Subcutaneous abdominal adipose tissue (tissue), 5 donors: Measurements from ENCODE around the gene PTPA.

Experiments used
- H3K27ac ChIP-seq: one replicate; pipeline ENCODE4 v1.7.0; 2013; ENCODE audit warnings: low read depth, mild to moderate bottlenecking, inconsistent platforms, low read length, moderate library complexity
- H3K27me3 ChIP-seq, 5 donors: one replicate each; pipeline ENCODE4 v1.7.0; 2013; ENCODE audit warnings: low read length in 5 of 5, inconsistent platforms in 1 of 5; ENCODE audit not compliant: control insufficient read depth in 5 of 5, insufficient read depth in 4 of 5
- H3K36me3 ChIP-seq, 5 donors: one replicate each; pipeline ENCODE4 v1.7.0; 2013; ENCODE audit warnings: low read length in 5 of 5; ENCODE audit not compliant: control insufficient read depth in 5 of 5, insufficient read depth in 5 of 5
- H3K4me1 ChIP-seq, 5 donors: one replicate each; pipeline ENCODE4 v1.7.0; 2013; ENCODE audit warnings: low read length in 5 of 5, mild to moderate bottlenecking in 3 of 5, moderate library complexity in 1 of 5; ENCODE audit not compliant: control insufficient read depth in 5 of 5, insufficient read depth in 5 of 5
- H3K4me3 ChIP-seq, 5 donors: one replicate each; pipeline ENCODE4 v1.7.0; 2013; ENCODE audit warnings: low read length in 5 of 5, low read depth in 1 of 5
- H3K9ac ChIP-seq, 5 donors: one replicate each; pipeline ENCODE4 v1.7.0; 2013; ENCODE audit warnings: low read length in 5 of 5, mild to moderate bottlenecking in 4 of 5, moderate library complexity in 3 of 5
- H3K9me3 ChIP-seq, 5 donors: one replicate each; pipeline ENCODE4 v1.7.0; 2013; ENCODE audit warnings: low read length in 5 of 5; ENCODE audit not compliant: control insufficient read depth in 5 of 5
- donor health status: healthy.
- donor health status: healthy.
- donor health status: healthy.
- donor health status: healthy.
- donor health status: healthy.

The PTPA gene

DNA sequence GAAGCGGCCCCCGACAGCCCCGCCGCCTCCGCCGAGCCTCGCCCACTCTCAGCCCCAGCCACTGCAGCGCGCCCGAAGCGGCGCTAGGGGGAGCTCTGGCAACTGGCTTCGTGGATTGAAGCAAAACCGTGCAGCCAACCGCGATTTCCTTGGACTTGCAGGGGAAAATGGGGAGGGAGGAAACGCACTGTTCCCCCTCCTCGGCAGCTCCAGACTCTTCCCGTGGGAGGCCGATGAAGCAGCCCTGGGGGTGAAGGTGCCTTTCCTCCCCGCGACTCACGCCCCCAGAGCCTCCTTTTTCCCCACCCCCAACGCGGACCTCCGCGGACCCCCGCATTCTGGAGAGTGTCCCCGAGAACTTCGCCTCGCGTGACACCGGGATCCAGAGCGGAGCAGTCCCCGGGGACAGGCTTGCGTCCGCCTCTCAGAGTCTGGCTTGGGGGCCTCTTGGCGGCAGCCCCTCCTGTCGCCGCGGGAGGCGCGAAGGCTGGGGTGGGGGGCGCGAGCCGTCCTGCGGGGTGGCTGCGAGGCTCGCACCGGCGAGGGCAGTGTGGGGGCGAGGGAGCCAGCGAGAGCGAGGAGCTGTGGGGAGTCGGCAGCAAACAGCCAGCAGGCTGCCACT, 63.0 kb downstream of the PTPA start:
- H3K9me3 ChIP-seq: no peaks in the 10 kb centered on the region
- H3K27me3 ChIP-seq: peaks cover 0 to 12% (median 4%) of the 10 kb centered on the region in 5 donors
- peak overlapping the region; percentile 71 to 96 (median 75) for H3K4me3 ChIP-seq
- peaks cover 0 to 60% (median 49%) of the 10 kb centered on the region in 5 donors for H3K4me1 ChIP-seq
- peak overlapping the region; percentile 90 for H3K27ac ChIP-seq
- no peaks in the 10 kb centered on the region for H3K36me3 ChIP-seq
- H3K9ac ChIP-seq: peak overlapping the region in 4 of 5 donors; percentile 75 to 87 (median 86)

DNA sequence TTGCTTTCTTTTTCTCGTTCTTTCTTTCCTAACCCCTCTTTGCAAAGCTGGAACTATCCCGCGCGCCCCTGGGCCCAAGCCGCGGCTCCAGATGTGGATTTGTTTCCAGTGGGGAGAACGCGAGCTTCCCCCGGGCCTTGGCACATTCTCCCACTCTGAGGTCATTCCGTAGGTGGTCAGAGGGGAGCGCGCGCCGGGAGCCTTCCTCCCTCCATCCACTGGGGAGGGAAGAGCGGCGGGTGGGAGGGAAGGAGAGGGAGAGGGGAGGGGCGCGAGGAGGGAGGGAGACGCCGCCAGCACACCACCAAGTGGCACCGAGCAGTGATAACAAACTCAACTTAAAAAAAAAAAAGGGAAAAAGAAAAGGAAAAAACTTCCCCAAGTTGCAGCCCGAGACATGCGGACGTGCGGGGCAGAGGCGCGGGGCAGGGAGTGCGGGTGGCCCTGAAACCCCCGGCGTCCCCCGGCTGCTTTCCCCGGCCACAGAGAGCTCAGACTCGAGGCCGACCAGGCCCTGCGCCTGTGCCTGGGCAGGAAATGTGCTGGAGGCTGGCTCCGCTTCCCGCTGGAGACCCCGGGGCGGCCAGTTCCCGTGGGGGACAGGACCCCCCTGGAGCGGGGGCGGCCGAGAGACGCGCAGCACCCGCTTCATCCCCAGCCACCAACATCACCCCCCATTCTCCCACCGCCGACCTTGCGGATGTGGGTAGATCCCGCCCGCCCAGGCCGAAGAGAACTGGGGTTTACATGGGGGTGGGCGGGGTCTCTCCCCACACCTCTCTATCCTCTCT, 63.7 kb downstream of the PTPA start:
- Histone ChIP-seq H3K27me3 (peaks cover 0 to 12% (median 4%) of the 10 kb centered on the region in 5 donors), H3K9me3 (no peaks in the 10 kb centered on the region)

DNA sequence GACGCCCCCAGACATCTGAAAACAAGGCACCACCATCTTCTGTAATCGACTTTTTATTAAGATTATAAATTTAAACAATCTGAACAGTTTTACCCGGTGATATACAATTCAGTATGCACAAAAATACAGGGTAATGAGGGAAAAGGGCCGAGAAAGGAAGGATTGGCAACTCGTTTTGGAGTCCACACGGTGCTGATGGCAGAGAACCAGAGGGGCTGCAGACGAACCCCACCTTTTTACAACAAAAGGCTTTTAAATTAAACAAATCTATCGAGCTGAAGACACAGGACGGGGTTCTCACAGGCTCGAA, 64.3 kb downstream of the PTPA start:
- peak overlapping the region; percentile 90 for H3K27ac ChIP-seq

More for the DNA sequence above, 63.7 kb downstream of the PTPA start:
- H3K27ac ChIP-seq: peak overlapping the region; percentile 90
- peaks cover 0 to 60% (median 49%) of the 10 kb centered on the region in 5 donors for H3K4me1 ChIP-seq
- no peaks in the 10 kb centered on the region for H3K36me3 ChIP-seq
- peak overlapping the region in 4 of 5 donors; percentile 75 to 87 (median 86) for H3K9ac ChIP-seq
- H3K4me3 ChIP-seq: peak overlapping the region; percentile 70 to 96 (median 82)

DNA sequence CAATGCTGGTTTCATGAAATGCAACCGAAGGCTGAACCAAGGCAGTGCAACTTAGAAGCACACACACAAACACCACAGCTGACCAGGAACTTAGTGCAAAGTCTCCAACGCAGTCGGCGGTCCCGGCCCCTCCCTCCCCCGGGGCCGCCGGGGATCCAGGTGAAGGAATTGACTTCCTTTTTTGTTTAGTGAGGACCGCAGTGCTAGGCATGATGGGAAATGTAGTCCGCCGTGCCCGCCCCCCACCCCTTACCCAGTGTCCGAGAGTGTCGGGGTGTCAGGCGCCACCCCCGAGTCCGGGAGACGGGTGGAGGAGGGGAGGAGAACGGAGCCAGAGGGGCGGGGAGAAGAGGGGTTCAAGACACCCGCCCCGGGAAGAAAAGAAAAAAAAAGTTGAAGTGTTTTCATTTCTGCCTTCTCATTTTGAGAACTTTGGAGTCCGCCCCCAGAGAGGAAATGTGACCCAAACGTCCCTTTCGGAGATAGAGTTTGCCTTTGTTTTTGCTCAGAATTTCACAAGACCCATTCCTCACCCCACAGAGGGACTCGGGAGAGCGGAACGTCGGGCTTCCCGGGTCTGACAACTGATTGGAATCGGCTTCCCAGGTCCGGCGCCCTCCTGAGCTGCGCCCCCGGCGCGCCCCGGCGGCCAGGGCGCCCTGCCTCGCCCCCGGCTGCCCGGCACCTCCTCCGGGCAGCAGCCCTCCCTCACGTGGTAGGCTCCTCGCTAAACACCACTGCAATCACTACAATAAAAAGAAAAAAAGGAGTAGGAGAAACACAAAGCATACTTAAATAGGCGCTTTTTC, 64.8 kb downstream of the PTPA start:
- peaks cover 0 to 12% (median 4%) of the 10 kb centered on the region in 5 donors for H3K27me3 ChIP-seq
- H3K4me1 ChIP-seq: peaks cover 0 to 60% (median 49%) of the 10 kb centered on the region in 5 donors
- peak overlapping the region; percentile 90 for H3K27ac ChIP-seq
- no peaks in the 10 kb centered on the region for H3K36me3 ChIP-seq
- peak overlapping the region; percentile 70 to 96 (median 82) for H3K4me3 ChIP-seq
- peak overlapping the region; percentile 48 to 75 (median 66) for H3K9ac ChIP-seq
- no peaks in the 10 kb centered on the region for H3K9me3 ChIP-seq

More for the DNA sequence above, 64.3 kb downstream of the PTPA start:
- Histone ChIP-seq H3K9me3 (no peaks in the 10 kb centered on the region), H3K27me3 (peaks cover 0 to 12% (median 4%) of the 10 kb centered on the region in 5 donors), H3K36me3 (no peaks in the 10 kb centered on the region), H3K4me3 (peak overlapping the region; percentile 70 to 96 (median 82)), H3K9ac (peak overlapping the region in 3 of 5 donors; percentile 64 to 68 (median 66)), H3K4me1 (peaks cover 0 to 60% (median 49%) of the 10 kb centered on the region in 5 donors)

DNA sequence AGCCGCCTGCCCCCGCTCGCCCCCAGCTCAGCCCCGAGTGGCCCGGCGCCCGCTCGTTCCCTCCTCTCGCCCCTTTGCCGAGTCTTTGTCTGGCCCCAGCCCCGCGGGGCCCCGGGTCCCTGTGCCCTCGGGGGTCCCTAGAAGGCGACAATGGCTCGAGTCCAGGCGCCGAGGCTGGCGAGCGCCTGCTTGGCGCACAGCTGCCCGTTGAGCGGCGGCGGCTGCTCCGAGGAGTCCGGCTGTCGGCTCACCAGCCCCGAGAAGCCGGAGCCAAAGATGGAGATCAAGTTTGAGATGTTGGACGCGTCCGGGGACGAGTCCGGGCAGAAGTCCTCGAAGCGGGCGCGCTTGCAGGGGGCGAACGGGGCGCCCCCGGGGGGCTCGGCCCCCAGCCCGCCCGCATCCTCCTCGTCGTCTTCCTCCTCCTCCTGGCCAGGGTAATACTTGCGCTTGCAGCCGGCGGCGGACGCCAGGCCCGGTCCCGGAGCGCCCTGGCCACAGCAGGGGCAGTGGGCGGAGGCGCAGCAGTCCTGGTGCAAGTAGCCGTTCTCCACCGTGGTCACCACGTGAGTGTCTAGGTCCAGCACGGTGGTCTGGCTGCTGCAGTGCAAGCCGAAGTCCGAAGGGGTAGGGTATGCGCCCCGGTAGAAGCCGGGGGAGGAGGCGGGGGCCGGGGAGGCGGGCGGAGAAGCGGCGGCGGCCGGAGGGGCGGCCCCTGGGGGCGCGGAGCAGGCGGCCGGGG, 65.7 kb downstream of the PTPA start:
- Histone ChIP-seq H3K4me3 (peak overlapping the region; percentile 44 to 96 (median 82)), H3K9ac (peak overlapping the region in 4 of 5 donors; percentile 66 to 77 (median 74)), H3K4me1 (peaks cover 0 to 60% (median 49%) of the 10 kb centered on the region in 5 donors)

DNA sequence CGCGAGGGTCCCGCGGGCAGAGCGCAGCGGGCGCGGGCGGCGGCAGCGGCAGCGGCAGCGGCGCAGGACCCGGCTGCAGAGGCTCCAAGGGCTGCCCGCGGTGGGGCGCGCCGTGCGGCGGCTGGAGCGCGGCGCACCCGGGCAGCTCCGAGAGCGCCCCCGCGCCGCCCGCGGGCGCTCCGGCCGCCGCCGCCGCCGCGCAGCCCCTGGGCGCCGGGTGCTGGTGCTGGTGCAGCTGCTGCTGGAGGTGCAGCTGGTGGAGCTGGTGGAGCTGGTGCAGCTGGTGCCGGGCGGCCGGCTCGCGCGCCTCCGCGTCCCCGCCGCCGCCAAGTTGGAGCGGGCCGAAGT, 66.2 kb downstream of the PTPA start:
- Histone ChIP-seq H3K4me1 (peaks cover 0 to 62% (median 49%) of the 10 kb centered on the region in 5 donors), H3K4me3 (peak overlapping the region in 4 of 5 donors; percentile 85 to 98 (median 91)), H3K9ac (peak overlapping the region in 3 of 5 donors; percentile 40 to 79 (median 64)), H3K27me3 (peaks cover 0 to 12% (median 4%) of the 10 kb centered on the region in 5 donors), H3K36me3 (no peaks in the 10 kb centered on the region), H3K27ac (no peak overlapping the region), H3K9me3 (no peaks in the 10 kb centered on the region)

More for the DNA sequence above, 65.7 kb downstream of the PTPA start:
- H3K36me3 ChIP-seq: no peaks in the 10 kb centered on the region
- H3K27ac ChIP-seq: peak overlapping the region; percentile 90
- no peaks in the 10 kb centered on the region for H3K9me3 ChIP-seq
- H3K27me3 ChIP-seq: peaks cover 0 to 12% (median 4%) of the 10 kb centered on the region in 5 donors

DNA sequence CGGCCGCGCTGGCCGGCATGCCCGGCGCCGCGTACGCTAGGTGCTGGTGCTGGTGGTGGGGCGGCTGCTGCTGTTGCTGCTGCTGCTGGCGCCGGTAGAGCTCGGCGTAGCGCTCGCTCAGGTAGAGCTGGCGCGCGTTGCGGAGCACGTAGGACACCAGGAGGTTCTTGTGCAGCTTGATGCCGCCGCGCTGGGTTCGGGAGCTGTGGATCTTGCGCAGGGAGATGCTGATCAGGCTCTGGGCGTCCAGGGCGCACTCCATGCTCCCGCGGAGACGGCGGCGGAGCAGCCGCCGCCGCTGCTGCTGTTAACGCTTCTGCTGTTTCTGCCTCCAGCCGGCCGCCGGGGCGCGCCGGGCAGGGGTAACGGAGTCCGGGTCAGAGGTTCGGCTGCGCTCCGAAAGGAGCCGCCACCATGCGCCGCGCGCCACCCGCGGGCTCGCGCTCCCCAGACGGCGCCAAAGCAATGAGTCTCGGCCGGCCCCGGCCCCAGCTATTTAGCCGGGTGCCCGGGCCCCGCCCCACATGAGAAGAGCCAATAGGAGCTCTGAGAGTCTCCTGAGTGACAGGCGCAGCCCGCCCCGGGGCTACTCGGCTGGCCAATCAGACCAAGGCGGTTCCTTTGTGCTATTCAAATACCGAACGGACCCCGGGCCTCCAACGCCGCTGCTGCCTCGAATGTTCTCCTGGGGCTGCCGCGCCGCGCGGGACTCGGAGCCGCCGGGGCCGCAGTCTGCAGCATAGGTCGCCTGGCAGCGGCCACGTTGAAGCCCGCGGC, 66.8 kb downstream of the PTPA start, which contains the start of gene IER5L:
Gene IER5L (minus strand): TSS at position 471 of the 777 bp plus-strand sequence. CDS start 209 bp downstream, at position 262.
- H3K9ac ChIP-seq: peak within 1 kb of the TSS in 4 of 5 donors; percentile 40 to 79 (median 76)

DNA sequence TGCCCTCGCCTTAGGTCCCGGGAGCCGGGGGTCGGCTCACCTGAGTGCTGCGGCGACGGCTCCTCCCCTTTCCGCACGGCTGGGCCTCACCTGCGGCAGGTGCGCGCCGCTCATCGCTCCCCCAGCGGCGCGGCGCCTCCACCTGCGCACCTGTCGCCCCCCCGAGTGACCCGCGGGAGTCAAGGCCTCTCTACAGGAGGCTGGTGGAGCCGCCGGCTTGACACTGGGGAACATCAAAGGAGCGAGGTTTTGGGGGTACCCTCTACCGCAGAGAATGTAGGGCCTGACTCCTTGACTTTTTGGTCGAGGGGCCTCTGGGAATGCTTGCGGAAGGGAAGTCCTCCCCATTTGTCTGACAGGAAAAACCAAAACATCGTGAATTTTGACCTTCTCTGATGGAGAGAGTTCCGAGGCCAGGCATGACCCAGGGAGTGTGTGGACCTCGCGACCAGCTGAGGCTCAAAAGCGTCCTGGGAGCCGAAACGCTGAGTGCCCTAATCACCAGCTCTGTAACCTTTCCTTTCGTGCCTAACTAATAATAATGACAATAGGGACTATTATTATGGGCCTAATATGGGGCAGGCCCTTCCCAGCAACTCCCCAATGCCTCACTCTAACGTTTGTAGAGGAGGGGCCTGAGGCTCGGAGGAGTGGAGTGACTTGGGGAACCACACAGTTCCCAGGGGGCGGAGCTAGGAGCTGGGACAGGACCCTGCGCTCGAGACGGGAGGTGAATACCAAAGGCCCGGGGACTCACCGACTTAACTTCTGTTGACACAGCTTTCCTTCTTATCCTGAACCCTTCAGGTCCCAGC, 67.6 kb downstream of the PTPA start:
- peaks cover 0 to 60% (median 42%) of the 10 kb centered on the region in 5 donors for H3K4me1 ChIP-seq
- no peaks in the 10 kb centered on the region for H3K9me3 ChIP-seq
- peaks cover 0 to 5% (median 0%) of the 10 kb centered on the region in 5 donors for H3K27me3 ChIP-seq
- H3K36me3 ChIP-seq: no peaks in the 10 kb centered on the region
- H3K27ac ChIP-seq: no peak overlapping the region
- peak overlapping the region in 2 of 5 donors; percentile 28 to 40 for H3K9ac ChIP-seq
- peak overlapping the region in 3 of 5 donors; percentile 86 to 98 (median 96) for H3K4me3 ChIP-seq

More for the DNA sequence above, 66.8 kb downstream of the PTPA start, which contains the start of gene IER5L:
- no peaks in the 10 kb centered on the region for H3K9me3 ChIP-seq
- H3K27me3 ChIP-seq: peaks cover 0 to 8% (median 4%) of the 10 kb centered on the region in 5 donors
- H3K36me3 ChIP-seq: no peaks in the 10 kb centered on the region
- peaks cover 0 to 63% (median 49%) of the 10 kb centered on the region in 5 donors for H3K4me1 ChIP-seq
- H3K4me3 ChIP-seq: peak within 1 kb of the TSS; percentile 44 to 98 (median 86)
- H3K27ac ChIP-seq: peak within 1 kb of the TSS; percentile 90
